Measurements from ENCODE around the gene METTL4.
A peak's percentile ranks its signal among the peaks of the same experiment; 100 is the strongest.

METTL4 gene

DNA sequence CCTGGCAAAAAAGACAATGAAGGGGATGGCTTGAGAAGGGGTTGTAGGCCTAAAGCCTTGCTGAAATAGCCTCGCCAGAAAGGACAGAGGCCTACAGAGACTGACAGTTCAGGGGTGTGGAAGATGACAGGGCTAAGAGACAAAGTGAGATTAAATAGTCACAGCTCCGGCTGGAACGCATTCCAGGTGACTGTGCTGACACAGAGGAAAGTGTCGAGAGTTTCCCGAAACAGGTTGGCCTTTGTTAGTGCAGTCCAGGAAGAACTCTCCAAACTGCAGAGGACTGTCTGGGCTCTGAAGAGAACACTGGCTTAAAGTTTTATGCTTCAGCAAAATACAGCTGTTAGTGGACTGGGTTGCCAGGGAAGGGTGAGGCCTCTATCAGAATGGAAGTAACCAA lies 52.8 kb downstream of the METTL4 start:
- TF ChIP-seq ZBTB7A (IDR thresholded peaks at IDR 0.05; ENCODE audit: low read depth): no peak
- TF ChIP-seq NFIC (IDR thresholded peaks at IDR 0.05): no peak
- TF ChIP-seq, protein P1, sequence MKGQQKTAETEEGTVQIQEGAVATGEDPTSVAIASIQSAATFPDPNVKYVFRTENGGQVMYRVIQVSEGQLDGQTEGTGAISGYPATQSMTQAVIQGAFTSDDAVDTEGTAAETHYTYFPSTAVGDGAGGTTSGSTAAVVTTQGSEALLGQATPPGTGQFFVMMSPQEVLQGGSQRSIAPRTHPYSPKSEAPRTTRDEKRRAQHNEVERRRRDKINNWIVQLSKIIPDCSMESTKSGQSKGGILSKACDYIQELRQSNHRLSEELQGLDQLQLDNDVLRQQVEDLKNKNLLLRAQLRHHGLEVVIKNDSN (IDR thresholded peaks at IDR 0.05): no peak
- no peak for TF ChIP-seq YY1 (IDR thresholded peaks at IDR 0.05; ENCODE audit: low read depth)
- TF ChIP-seq, protein P2, sequence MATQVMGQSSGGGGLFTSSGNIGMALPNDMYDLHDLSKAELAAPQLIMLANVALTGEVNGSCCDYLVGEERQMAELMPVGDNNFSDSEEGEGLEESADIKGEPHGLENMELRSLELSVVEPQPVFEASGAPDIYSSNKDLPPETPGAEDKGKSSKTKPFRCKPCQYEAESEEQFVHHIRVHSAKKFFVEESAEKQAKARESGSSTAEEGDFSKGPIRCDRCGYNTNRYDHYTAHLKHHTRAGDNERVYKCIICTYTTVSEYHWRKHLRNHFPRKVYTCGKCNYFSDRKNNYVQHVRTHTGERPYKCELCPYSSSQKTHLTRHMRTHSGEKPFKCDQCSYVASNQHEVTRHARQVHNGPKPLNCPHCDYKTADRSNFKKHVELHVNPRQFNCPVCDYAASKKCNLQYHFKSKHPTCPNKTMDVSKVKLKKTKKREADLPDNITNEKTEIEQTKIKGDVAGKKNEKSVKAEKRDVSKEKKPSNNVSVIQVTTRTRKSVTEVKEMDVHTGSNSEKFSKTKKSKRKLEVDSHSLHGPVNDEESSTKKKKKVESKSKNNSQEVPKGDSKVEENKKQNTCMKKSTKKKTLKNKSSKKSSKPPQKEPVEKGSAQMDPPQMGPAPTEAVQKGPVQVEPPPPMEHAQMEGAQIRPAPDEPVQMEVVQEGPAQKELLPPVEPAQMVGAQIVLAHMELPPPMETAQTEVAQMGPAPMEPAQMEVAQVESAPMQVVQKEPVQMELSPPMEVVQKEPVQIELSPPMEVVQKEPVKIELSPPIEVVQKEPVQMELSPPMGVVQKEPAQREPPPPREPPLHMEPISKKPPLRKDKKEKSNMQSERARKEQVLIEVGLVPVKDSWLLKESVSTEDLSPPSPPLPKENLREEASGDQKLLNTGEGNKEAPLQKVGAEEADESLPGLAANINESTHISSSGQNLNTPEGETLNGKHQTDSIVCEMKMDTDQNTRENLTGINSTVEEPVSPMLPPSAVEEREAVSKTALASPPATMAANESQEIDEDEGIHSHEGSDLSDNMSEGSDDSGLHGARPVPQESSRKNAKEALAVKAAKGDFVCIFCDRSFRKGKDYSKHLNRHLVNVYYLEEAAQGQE (IDR thresholded peaks at IDR 0.05; ENCODE audit: low read depth): no peak
- TF ChIP-seq CEBPB (IDR thresholded peaks at IDR 0.05): no peak
- no peak for TF ChIP-seq TCF12 (IDR thresholded peaks at IDR 0.05; ENCODE audit: low read depth)
- TF ChIP-seq CREB1 (IDR thresholded peaks at IDR 0.05; ENCODE audit: low read depth): no peak
- TF ChIP-seq TAF1 (IDR thresholded peaks at IDR 0.05; ENCODE audit: low read depth): no peak
- TF ChIP-seq FOXM1 (IDR thresholded peaks at IDR 0.05; ENCODE audit: borderline replicate concordance, low read depth): no peak
- TF ChIP-seq EGR1 (IDR thresholded peaks at IDR 0.05): no peak
- no peak for TF ChIP-seq EP300 (IDR thresholded peaks at IDR 0.05; ENCODE audit: borderline replicate concordance)
- no peak for TF ChIP-seq RAD21 (IDR thresholded peaks at IDR 0.05; ENCODE audit: low read depth)
- TF ChIP-seq, protein P3, sequence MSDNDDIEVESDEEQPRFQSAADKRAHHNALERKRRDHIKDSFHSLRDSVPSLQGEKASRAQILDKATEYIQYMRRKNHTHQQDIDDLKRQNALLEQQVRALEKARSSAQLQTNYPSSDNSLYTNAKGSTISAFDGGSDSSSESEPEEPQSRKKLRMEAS (IDR thresholded peaks at IDR 0.05): no peak
- no peak for TF ChIP-seq TEAD4 (IDR thresholded peaks at IDR 0.05)

DNA sequence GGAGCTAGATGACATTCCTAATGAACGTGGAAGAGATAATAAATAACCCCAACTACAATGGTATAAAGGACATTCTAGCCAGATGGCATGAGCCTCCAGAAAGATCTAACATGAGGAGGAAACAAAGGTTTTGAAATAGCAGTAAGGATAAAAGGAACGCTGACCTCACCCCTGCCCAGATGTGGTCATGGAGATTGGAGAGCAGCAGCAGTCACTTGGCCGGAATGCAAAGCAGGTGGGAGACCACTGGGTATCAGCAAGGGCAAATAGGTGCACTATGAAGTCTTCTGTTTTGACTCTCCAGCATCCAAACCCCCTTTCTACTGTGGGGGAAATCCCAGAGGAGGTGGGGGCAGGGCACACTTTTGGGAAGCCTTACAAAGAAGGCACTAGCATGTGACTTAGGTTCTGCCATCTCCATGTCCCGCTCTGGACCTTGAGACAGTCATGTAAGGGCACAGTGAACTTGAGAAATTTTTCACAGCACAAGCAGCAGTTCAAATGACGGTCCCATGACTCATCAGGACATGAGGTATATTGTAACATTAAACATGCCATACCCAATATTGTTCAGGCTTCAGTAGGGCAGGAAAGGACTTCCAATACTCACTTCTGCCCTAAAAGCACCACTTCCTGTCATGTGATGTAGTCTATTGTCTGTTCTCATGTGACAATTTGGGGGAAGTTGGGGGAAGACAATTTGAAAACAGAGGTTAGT lies 55.2 kb downstream of the METTL4 start:
- TF ChIP-seq TAF1 (IDR thresholded peaks at IDR 0.05; ENCODE audit: low read depth): no peak
- TF ChIP-seq, protein P1 (IDR thresholded peaks at IDR 0.05): peak; percentile 65

DNA sequence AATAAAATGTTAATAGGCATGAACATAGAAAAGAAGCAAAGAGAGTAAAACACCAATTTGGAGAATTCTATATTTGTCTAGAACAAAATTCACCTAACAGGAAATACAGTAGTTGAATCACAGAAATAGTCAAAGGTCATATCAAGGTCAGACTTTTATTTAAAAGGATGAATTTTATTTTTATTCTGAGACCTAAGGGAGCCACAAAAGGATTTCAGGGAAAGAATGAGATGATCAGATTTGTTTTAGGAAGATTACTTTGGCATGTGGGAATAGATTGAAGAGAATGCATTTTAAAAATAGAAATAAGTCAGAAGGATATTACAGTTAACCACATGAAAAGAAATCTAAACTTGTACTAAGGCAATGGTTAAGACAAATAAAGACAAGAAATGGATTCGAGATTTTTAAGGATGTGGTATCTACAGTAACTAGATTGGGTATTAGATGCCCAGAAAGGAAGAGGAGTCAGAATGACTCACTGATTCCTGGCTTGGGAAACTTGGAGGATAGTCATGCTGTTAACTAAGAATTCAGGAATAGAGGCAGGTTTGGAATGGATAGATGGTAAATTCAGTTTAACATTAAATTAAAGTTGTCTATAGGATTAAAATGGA lies 56.0 kb downstream of the METTL4 start:
- TF ChIP-seq TAF1 (IDR thresholded peaks at IDR 0.05; ENCODE audit: low read depth) (no peak), ZBTB7A (IDR thresholded peaks at IDR 0.05; ENCODE audit: low read depth) (no peak), EP300 (IDR thresholded peaks at IDR 0.05; ENCODE audit: borderline replicate concordance) (no peak), RAD21 (IDR thresholded peaks at IDR 0.05; ENCODE audit: low read depth) (no peak), NFIC (IDR thresholded peaks at IDR 0.05) (no peak), CEBPB (IDR thresholded peaks at IDR 0.05) (no peak), TCF12 (IDR thresholded peaks at IDR 0.05; ENCODE audit: low read depth) (no peak), YY1 (IDR thresholded peaks at IDR 0.05; ENCODE audit: low read depth) (no peak), EGR1 (IDR thresholded peaks at IDR 0.05) (no peak), FOXM1 (IDR thresholded peaks at IDR 0.05; ENCODE audit: borderline replicate concordance, low read depth) (no peak)
- TF ChIP-seq, protein P2 (IDR thresholded peaks at IDR 0.05; ENCODE audit: low read depth): no peak
- TF ChIP-seq, protein P1 (IDR thresholded peaks at IDR 0.05): no peak

DNA sequence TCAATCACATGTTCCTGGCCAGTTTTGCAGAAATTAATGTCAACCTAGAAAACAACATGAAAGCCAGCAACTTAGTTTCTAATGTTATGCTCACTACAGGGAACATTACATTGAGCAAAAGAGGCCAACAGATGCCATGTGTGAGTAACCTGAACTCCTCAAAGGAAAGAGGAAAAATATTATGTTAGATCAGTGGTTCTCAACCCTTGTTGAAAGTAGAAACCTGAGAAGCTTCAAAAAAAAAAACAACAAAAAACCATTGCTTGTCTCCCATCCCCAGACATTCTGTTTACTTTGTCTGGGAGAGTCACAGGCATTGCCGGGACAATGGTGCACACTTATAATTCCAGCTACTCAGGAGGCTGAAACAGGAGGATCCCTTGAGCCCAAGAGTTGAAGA lies 57.7 kb downstream of the METTL4 start:
- TF ChIP-seq YY1 (IDR thresholded peaks at IDR 0.05; ENCODE audit: low read depth) (no peak), TEAD4 (IDR thresholded peaks at IDR 0.05) (no peak), EGR1 (IDR thresholded peaks at IDR 0.05) (no peak), CREB1 (IDR thresholded peaks at IDR 0.05; ENCODE audit: low read depth) (no peak), TCF12 (IDR thresholded peaks at IDR 0.05; ENCODE audit: low read depth) (no peak), CEBPB (IDR thresholded peaks at IDR 0.05) (no peak), RAD21 (IDR thresholded peaks at IDR 0.05; ENCODE audit: low read depth) (no peak), FOXM1 (IDR thresholded peaks at IDR 0.05; ENCODE audit: borderline replicate concordance, low read depth) (no peak), NFIC (IDR thresholded peaks at IDR 0.05) (no peak), ZBTB7A (IDR thresholded peaks at IDR 0.05; ENCODE audit: low read depth) (no peak), TAF1 (IDR thresholded peaks at IDR 0.05; ENCODE audit: low read depth) (no peak), EP300 (IDR thresholded peaks at IDR 0.05; ENCODE audit: borderline replicate concordance) (no peak)
- TF ChIP-seq, protein P2 (IDR thresholded peaks at IDR 0.05; ENCODE audit: low read depth): no peak
- TF ChIP-seq, protein P3 (IDR thresholded peaks at IDR 0.05): no peak
- TF ChIP-seq, protein P1 (IDR thresholded peaks at IDR 0.05): no peak

All from Ishikawa (cell line).